ENCODE measurements around the gene ZNF862.
"Not testable (repeated sequence)": the region's sequence is repeated elsewhere in the genome, so short reads cannot be mapped to it uniquely, and the experiment has no call there.

Gene ZNF862

DNA sequence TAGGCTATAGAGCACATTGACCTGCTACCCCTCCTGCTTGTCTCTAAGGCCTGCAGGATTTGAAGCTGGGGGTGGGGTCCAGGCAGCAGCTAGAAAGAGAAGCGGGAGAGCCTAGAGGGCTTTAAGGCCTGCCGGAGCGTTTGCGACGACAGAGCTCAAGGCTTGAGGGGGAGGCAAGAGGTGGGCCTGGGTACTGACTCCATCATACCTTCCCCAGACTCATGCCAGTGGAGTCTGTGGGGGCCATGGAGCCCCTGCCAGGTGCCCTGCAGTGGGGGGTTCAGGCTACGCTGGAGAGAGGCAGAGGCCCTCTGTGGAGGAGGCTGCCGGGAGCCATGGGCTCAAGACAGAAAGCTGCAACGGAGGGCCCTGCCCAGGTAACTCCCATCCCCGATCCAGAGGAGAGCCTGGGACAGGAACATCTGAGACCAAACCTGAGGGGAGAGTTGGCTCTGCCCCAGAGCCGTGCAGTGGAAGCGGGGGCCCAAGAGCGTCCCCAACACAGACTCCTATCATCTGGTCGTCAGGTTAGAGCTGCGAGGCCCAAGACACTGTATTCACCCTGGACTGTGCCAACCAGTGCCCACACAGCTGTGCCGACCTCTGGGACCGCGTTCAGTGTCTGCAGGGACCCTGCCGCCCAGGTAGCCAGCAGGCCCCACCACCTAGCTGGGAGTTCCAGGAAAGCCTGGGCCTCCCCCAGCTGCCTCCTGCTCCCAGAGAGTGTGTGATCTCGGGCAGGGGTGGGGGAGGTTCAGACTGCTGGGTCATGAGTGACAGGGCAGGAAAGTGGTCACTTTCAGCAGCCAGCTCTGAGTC is 13.2 kb upstream of the ZNF862 start:
- no peak for DNase-seq (ENCODE audit: low read depth in 1 of 2, low spot score in 1 of 2)

DNA sequence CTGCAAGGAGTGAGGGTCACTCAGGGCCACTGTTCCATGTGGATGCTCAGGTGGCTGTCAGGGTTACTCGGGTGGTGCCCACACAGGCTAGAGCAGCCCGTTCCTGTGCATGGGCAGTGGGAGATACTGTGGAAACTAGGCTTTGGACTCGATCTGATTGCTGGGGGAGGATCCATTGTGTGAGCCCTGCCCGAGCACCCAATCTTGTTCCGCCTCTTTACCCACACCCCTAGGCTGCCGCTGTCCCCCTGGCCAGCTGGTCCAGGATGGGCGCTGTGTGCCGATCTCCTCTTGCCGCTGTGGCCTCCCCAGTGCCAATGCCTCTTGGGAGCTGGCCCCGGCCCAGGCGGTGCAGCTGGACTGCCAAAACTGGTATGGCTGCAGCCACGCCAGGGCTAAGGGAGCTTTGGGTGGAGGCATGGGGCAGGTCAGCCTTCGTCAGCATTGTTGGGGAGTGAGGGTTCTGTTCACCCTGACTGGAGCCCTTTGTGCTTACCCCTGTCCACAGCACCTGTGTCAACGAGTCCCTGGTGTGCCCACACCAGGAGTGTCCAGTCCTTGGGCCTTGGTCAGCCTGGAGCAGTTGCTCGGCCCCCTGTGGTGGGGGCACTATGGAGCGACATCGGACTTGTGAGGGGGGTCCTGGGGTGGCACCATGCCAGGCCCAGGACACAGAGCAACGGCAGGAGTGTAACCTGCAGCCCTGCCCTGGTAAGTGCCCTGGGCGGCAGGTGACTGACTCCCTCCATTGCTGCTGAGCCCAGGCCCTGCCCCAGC is 12.4 kb upstream of the ZNF862 start:
- DNase-seq (ENCODE audit: low read depth in 1 of 2, low spot score in 1 of 2): no peak

DNA sequence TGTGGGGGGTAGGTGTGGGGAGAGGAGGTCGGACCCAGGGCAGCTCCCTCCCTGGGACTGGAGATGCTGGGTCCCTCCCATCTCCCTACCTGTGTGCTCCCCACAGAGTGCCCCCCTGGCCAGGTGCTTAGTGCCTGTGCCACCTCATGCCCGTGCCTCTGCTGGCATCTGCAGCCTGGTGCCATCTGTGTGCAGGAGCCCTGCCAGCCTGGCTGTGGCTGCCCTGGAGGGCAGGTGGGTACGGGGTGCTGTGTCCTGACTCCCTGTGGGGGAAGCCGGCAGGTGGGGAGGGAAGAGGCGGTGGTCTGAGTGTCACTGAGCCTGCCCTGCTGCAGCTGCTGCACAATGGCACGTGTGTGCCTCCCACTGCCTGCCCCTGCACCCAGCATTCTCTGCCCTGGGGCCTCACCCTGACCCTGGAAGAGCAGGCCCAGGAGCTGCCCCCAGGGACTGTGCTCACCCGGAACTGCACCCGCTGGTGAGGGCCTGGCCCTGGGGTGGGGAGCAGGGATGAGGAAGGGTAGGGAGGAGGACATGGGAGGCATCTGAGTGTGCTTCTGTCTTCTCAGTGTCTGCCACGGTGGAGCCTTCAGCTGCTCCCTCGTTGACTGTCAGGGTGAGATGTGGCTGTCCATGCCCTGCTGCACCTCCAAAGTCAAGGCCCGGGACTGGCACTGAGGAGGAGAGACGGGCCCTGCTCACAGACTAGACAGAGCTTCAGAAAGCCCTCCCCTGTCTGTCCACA is 11.7 kb upstream of the ZNF862 start:
- DNase-seq (ENCODE audit: low read depth in 1 of 2, low spot score in 1 of 2): no peak

DNA sequence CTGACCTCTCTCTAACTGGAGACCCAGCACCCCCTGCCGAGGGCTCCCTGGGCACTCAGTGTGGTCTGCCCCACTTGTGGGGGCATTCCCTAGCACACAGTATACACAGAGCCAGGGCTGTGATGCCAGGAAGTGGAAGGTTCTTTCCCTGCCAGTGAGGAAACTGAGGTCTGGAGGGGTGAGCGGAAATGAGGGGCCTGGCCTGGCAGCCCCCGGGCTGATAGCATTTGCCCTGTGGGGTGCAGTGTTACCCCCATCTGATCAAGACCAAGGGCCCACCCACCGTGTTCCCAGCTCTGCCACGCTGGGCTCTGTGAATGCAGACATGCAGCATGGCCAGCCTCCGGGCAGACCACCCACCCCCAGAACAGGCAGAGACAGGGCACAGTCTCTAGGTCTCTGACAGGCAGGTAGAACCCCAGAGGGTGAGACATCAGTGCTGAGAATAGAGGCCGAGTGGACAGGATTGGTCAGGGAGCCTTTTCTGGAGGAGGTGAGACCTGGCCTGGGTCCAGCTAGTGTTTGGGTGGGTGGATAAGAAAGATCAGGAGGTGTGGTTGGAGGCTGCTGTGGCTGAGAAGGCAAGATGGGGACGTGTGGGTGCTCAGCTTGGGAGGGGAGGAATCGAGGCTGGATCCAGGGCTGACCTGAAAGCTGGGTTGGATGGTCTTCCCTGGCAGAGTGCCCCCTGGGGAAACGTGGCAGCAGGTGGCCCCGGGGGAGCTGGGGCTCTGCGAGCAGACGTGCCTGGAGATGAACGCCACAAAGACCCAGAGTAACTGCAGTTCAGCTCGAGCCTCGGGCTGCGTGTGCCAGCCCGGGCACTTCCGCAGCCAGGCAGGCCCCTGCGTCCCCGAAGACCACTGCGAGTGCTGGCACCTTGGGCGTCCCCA is 10.8 kb upstream of the ZNF862 start:
- no peak for DNase-seq (ENCODE audit: low read depth in 1 of 2, low spot score in 1 of 2)

- DNase-seq (ENCODE audit: low read depth in 1 of 2, low spot score in 1 of 2): no peak
These were observed 9.5 kb upstream of the ZNF862 start for GRCh38 chr7:149828357-149829309.

- DNase-seq (ENCODE audit: low read depth in 1 of 2, low spot score in 1 of 2): not testable (repeated sequence)
These were observed 7.6 kb upstream of the ZNF862 start for GRCh38 chr7:149830527-149830926.

DNA sequence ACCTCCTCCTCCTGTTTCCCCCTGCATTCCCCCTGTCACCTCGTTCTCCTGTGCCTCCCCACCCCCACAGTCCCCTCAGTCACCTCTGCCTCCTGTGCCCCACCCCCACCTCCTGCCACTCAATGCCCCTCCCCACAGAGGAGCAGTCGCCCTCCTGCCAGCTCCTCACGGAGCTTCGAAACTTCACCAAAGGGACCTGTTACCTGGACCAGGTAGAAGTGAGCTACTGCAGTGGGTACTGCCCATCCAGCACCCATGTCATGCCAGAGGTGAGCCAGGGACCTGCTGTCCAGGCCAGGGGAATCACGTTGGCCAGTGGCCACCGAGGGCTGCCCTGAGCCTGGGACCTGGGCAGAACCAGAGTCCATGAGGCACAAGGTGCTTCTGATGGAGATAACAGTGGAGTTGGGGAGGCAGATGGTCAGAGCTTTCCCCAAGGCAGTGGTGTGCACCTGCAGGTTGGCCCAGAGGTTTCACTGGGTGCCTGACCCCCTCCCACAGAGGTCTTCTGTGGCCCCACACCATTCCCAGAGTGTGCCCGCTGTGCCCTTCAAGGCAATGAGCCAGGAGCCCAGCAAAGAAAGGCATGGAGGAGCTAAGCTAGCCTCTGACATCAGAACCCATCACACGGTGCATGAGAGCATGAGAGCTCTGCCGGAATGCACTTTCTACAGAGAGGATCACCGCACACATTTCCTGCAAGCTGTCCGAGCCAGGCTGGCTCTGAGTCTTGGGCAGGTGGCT is 7.0 kb upstream of the ZNF862 start:
- no peak for DNase-seq (ENCODE audit: low read depth in 1 of 2, low spot score in 1 of 2)

GRCh38 chr7:149831741-149832219 is 6.4 kb upstream of the ZNF862 start:
- no peak for DNase-seq (ENCODE audit: low read depth in 1 of 2, low spot score in 1 of 2)

DNA sequence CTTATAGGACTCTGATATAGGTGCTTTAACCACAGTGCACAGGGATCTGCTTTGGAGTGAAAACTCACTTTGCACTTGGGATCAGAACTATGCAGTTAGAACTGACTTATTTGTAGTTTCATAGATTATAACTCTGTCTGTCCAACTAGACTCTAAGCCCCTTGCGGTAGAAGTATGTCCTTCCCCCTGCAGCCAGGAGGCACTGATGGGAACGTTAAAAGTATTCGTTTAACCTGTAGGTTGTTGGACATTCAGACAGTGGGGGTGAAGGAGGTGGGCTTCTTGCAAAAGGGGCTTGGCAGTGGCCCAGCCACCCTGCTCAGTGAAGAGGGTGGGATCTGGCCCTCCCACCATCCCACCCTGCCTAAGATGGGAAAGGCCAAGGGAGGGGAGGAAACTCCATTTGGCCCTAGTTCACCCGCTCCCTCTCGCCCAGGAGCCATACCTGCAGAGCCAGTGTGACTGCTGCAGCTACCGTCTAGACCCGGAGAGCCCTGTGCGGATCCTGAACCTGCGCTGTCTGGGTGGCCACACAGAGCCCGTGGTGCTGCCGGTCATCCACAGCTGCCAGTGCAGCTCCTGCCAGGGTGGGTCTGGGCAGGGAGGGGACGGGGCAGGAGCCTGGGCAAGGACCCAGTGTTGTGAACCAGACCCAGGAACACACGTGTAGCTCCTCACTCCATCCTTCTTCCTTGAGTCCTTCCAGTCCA is 5.7 kb upstream of the ZNF862 start:
- DNase-seq (ENCODE audit: low read depth in 1 of 2, low spot score in 1 of 2): no peak

DNA sequence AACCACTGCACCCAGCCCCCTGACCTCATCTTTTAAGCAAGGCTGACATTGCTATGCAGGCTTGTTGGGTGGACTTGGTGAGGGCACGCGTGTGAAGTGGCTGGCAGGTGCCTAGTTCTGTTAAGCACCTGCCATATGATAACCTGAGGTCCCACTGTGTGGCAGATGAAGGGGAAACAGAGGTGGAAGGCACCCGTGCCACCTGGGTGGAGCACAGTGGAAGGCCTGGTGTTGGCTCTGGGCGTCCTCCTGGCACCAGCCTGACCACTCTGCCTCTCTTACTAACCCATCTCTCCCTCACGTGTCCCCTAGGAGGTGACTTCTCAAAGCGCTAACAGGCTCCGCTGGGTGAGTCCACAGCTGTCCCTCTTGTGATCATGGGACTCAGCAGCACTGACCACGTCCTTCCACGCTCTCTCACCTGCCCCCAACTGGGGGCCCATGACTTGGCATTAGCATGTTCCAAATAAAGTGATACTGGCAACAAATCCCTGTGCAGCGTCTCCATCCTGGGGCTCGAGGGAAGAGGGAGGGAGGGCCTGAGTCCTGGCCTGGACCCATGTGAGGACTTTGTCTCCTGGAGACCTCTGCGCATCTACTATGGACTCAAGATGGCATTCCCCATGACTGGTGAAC is 4.6 kb upstream of the ZNF862 start:
- no peak for DNase-seq (ENCODE audit: low read depth in 1 of 2, low spot score in 1 of 2)

- DNase-seq (ENCODE audit: low read depth in 1 of 2, low spot score in 1 of 2): no peak
These were observed 3.6 kb upstream of the ZNF862 start for GRCh38 chr7:149834601-149835000.

DNA sequence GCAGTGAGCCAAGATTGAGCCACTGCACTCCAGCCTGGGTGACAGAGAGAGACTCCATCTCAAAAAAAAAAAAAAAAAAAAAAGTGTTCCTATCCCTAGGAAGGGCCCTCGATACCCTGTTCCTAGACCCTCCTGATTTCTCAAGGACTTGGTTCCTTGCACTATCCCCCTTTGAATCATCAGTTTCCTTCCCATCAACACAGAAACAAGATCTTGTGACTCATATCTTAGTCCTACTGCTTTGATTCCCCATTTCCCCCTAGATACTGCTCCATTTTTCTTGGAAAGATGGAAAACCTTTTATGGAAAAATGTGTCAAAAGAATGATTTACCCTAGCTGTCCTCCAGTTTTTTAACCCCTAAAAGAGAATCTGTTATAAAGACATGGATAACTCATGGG is 1.7 kb upstream of the ZNF862 start:
- no peak for DNase-seq (ENCODE audit: low read depth in 1 of 2, low spot score in 1 of 2)

DNA sequence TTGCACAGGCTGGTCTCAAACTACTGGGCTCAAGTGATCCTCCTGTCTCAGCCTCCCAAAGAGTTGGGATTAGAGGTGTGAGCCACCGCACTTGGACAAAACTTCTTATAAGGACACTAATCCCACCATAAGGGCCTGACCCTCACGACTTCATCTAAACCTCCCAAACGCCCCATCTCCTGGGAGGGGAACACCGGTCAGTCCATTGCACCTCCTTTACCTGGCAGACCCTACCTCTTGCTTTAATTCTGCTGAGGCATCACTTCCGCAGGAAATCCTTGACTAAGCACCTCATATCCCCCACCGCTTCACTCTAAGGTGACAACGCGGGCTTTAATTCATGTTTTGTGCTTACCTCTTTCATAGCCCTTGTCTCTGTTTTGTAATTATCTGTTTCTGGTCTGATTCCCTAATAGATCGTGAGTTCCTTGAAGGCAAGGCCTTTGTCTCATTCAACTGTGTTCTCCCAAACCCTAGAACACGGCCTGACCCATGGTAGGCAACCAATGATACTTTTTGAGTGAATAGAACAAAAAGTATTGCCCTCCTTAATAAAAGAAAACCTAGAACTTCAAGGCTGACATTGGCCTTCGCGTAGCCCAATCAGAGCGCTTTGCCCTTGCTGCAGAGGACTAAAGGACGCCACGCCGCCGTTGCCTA is 481 bp upstream of the ZNF862 start:
- no peak for DNase-seq (ENCODE audit: low read depth in 1 of 2, low spot score in 1 of 2)

GRCh38 chr7:149838992-149839408 is 825 bp downstream of the ZNF862 start:
- no peak for DNase-seq (ENCODE audit: low read depth in 1 of 2, low spot score in 1 of 2)

GRCh38 chr7:149839933-149840332 is 1.8 kb downstream of the ZNF862 start:
- no peak for DNase-seq (ENCODE audit: low read depth in 1 of 2, low spot score in 1 of 2)

GRCh38 chr7:149843566-149843965 is 5.4 kb downstream of the ZNF862 start:
- no peak for DNase-seq (ENCODE audit: low read depth in 1 of 2, low spot score in 1 of 2)

DNA sequence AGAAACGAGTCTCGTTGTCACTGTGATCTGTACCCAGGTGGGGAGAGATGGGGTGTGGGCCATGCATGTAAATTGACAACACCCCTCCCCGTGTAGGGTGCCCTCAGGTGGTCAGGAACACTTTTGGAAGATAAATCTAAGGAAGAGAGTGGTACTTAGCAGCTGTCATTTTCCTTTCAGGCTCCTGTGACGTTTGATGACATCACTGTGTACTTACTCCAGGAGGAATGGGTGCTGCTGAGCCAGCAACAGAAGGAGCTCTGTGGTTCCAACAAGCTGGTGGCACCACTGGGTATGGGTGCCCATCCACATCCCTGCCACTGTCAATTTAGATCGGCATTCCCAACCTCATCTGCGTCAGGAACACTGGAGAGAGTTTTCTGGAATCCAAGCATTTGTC is 6.3 kb downstream of the ZNF862 start:
- no peak for DNase-seq (ENCODE audit: low read depth in 1 of 2, low spot score in 1 of 2)
